H1 (cell line): ENCODE results near the gene SIK3. TPM values are rescaled to one million over a fixed set of nuclear protein-coding genes. Genes with fewer than 3 reads are reported as not detected.
A peak's percentile ranks its signal among the peaks of the same experiment; 100 is the strongest.

ENCODE experiments used
- CTCF ChIA-PET: fragments of 300-600 bp; sonication (Branson Sonifier 250); formaldehyde crosslinking; loops from one replicate; lab custom pipeline; 2021; ENCODE audit not compliant: partially characterized antibody; lab: Charles Lee
- POLR2A ChIA-PET: fragments of 300-600 bp; sonication (Branson Sonifier 250); formaldehyde crosslinking; loops from one replicate; lab custom pipeline; 2021; ENCODE audit warnings: inconsistent platforms; ENCODE audit not compliant: partially characterized antibody; lab: Charles Lee
- DNase-seq, 2 experiments: peaks; one replicate each; pipeline versions ENCODE4 v3.0.0 to v3.0.0-alpha.2; 2010 to 2022; ENCODE audit warnings: low spot score in 2 of 2, low read depth in 1 of 2, mixed read lengths in 1 of 2
- FAIRE-seq: peaks from 2 replicates; lab custom pipeline; 2011; peaks lifted over from hg19 to GRCh38; lab: Jason Lieb, UNC
- H2AFZ ChIP-seq: 2 replicates; pipeline ENCODE4 v1.8.1; 2012; ENCODE audit warnings: low read length, inconsistent platforms
- H2AK5ac ChIP-seq: 2 replicates; pipeline ENCODE4 v1.6.1; 2013; ENCODE audit warnings: low read depth, low read length
- H2BK120ac ChIP-seq: replicated peaks from 2 replicates; pipeline ENCODE3; 2013; ENCODE audit warnings: low read depth, low read length, inconsistent platforms
- H2BK12ac ChIP-seq: 2 replicates; pipeline ENCODE4 v1.6.1; 2013; ENCODE audit warnings: low read depth, low read length
- H2BK15ac ChIP-seq: 2 replicates; pipeline ENCODE4 v1.6.1; 2013; ENCODE audit warnings: low read length
- H2BK20ac ChIP-seq: 2 replicates; pipeline ENCODE4 v1.6.1; 2013; ENCODE audit warnings: low read length
- H2BK5ac ChIP-seq: 2 replicates; pipeline ENCODE4 v1.6.1; 2013; ENCODE audit warnings: low read depth, low read length
- H3K14ac ChIP-seq: 2 replicates; pipeline ENCODE4 v1.6.1; 2013; ENCODE audit warnings: inconsistent platforms; ENCODE audit not compliant: insufficient read length
- H3K18ac ChIP-seq: 2 replicates; pipeline ENCODE4 v1.6.1; 2013; ENCODE audit warnings: low read length; ENCODE audit errors: extremely low read depth
- H3K23ac ChIP-seq: 2 replicates; pipeline ENCODE4 v1.6.1; 2013; ENCODE audit warnings: inconsistent platforms; ENCODE audit not compliant: insufficient read length
- H3K23me2 ChIP-seq: 2 replicates; pipeline ENCODE4 v1.6.1; 2013; ENCODE audit warnings: low read depth, low read length
- H3K27ac ChIP-seq: 2 replicates; pipeline ENCODE4 v1.6.1; 2011; ENCODE audit warnings: low read depth, low read length, inconsistent platforms
- H3K27me3 ChIP-seq, 4 experiments: replicated peaks in 1 of 4; 1 replicate in 1 of 4; 2 replicates in 3 of 4; pipeline versions ENCODE4 v1.6.1 to v1.8.1; 2011 to 2013; ENCODE audit warnings: low read length in 3 of 4, mild to moderate bottlenecking in 3 of 4, inconsistent platforms in 2 of 4, mixed read lengths in 2 of 4, moderate library complexity in 1 of 4; ENCODE audit not compliant: control insufficient read depth in 3 of 4, insufficient read depth in 3 of 4; ENCODE audit errors: extremely low read depth in 1 of 4
- H3K36me3 ChIP-seq, 4 experiments: 2 replicates each; pipeline versions ENCODE4 v1.6.1 to v1.8.1; 2011 to 2013; ENCODE audit warnings: mild to moderate bottlenecking in 4 of 4, low read length in 3 of 4, moderate library complexity in 2 of 4, control low read depth in 1 of 4, inconsistent platforms in 1 of 4; ENCODE audit not compliant: insufficient read depth in 4 of 4, control insufficient read depth in 2 of 4
- H3K4ac ChIP-seq: replicated peaks from 2 replicates; pipeline ENCODE3; 2013; ENCODE audit warnings: low read length, low read depth, mixed read lengths, inconsistent platforms; ENCODE audit not compliant: insufficient read length
- H3K4me1 ChIP-seq, 4 experiments: replicated peaks in 1 of 4; 1 replicate in 1 of 4; 2 replicates in 3 of 4; pipeline versions ENCODE4 v1.6.1 to v1.8.1; 2011 to 2013; ENCODE audit warnings: low read length in 3 of 4, inconsistent platforms in 2 of 4, mixed read lengths in 1 of 4; ENCODE audit not compliant: insufficient read depth in 4 of 4, control insufficient read depth in 3 of 4
- H3K4me2 ChIP-seq, 2 experiments: 2 replicates each; pipeline versions ENCODE4 v1.6.1 to v1.8.1; 2011 to 2013; ENCODE audit warnings: low read depth in 2 of 2, low read length in 2 of 2, control low read depth in 1 of 2, inconsistent platforms in 1 of 2, mild to moderate bottlenecking in 1 of 2; ENCODE audit not compliant: insufficient read depth in 1 of 2
- H3K4me3 ChIP-seq, 4 experiments: fragments of 200-600, 300-600 bp in 1 of 4; sonication (generic), shearing (Covaris generic), sonication (Bioruptor Twin) in 1 of 4; 2 replicates each; pipeline versions ENCODE4 v1.5.1 to v1.8.1; 2011 to 2016; ENCODE audit warnings: low read length in 4 of 4, low read depth in 3 of 4, control low read depth in 2 of 4, inconsistent platforms in 2 of 4, mild to moderate bottlenecking in 2 of 4, mixed read lengths in 1 of 4, moderate library complexity in 1 of 4; ENCODE audit not compliant: insufficient read depth in 2 of 4; ENCODE audit errors: extremely low read depth in 1 of 4
- H3K56ac ChIP-seq: replicated peaks from 2 replicates; pipeline ENCODE3; 2013; ENCODE audit warnings: low read depth, mild to moderate bottlenecking, mixed read lengths, low read length, inconsistent platforms; ENCODE audit not compliant: insufficient read length
- H3K79me1 ChIP-seq: 2 replicates; pipeline ENCODE4 v1.6.1; 2013; ENCODE audit warnings: low read depth, low read length, control low read depth
- H3K79me2 ChIP-seq, 2 experiments: 2 replicates each; pipeline versions ENCODE4 v1.6.1 to v1.8.1; 2012 to 2013; ENCODE audit warnings: low read length in 2 of 2, mild to moderate bottlenecking in 2 of 2, inconsistent platforms in 1 of 2; ENCODE audit not compliant: insufficient read depth in 2 of 2, control insufficient read depth in 1 of 2
- H3K9ac ChIP-seq, 4 experiments: replicated peaks in 1 of 4; 1 replicate in 1 of 4; 2 replicates in 3 of 4; pipeline versions ENCODE4 v1.6.1 to v1.8.1; 2011 to 2013; ENCODE audit warnings: low read depth in 3 of 4, low read length in 3 of 4, control low read depth in 2 of 4, mild to moderate bottlenecking in 2 of 4, moderate library complexity in 2 of 4, inconsistent platforms in 1 of 4; ENCODE audit errors: extremely low read depth in 1 of 4
- H3K9me3 ChIP-seq, 2 experiments: 2 replicates each; pipeline versions ENCODE4 v1.6.1 to v1.8.1; 2012 to 2013; ENCODE audit warnings: mild to moderate bottlenecking in 2 of 2, moderate library complexity in 2 of 2, control low read depth in 1 of 2, inconsistent platforms in 1 of 2, low read depth in 1 of 2, low read length in 1 of 2, mixed read lengths in 1 of 2; ENCODE audit not compliant: insufficient read depth in 2 of 2
- H4K20me1 ChIP-seq, 2 experiments: replicated peaks in 1 of 2; 2 replicates each; pipeline versions ENCODE3 to v1.8.1; 2011 to 2013; ENCODE audit warnings: inconsistent platforms in 2 of 2, low read length in 2 of 2, mild to moderate bottlenecking in 1 of 2; ENCODE audit not compliant: insufficient read depth in 2 of 2, control insufficient read depth in 1 of 2
- H4K5ac ChIP-seq: 2 replicates; pipeline ENCODE4 v1.6.1; 2013; ENCODE audit warnings: low read length, low read depth, mixed read lengths, inconsistent platforms; ENCODE audit not compliant: insufficient read length
- H4K8ac ChIP-seq: 2 replicates; pipeline ENCODE4 v1.8.0; 2013; ENCODE audit warnings: mild to moderate bottlenecking, moderate library complexity, low read length, inconsistent platforms; ENCODE audit not compliant: insufficient read depth; ENCODE audit errors: extremely low read depth
- H4K91ac ChIP-seq: replicated peaks from 2 replicates; pipeline ENCODE3; 2013; ENCODE audit warnings: low read length, mixed read lengths, inconsistent platforms; ENCODE audit not compliant: insufficient read length
- CHD2 ChIP-seq: IDR thresholded peaks from 2 replicates; pipeline ENCODE4 v1.6.1; 2012; ENCODE audit warnings: low read length, improper control_type of control experiment
- EGR1 ChIP-seq: IDR thresholded peaks from 2 replicates; pipeline ENCODE4 v1.6.1; 2011; ENCODE audit warnings: low read depth, low read length, borderline replicate concordance
- MAFK ChIP-seq: IDR thresholded peaks from 2 replicates; pipeline ENCODE4 v1.6.1; 2012; ENCODE audit warnings: low read depth, mild to moderate bottlenecking, improper control_type of control experiment, low read length
- NRF1 ChIP-seq: IDR thresholded peaks from 2 replicates; pipeline ENCODE4 v1.6.1; 2011; ENCODE audit warnings: mild to moderate bottlenecking, low read depth, low read length, improper control_type of control experiment
- POU5F1 ChIP-seq: IDR thresholded peaks from 2 replicates; pipeline ENCODE4 v1.6.1; 2011; ENCODE audit warnings: low read depth, mild to moderate bottlenecking, low read length, moderate library complexity
- TAF1 ChIP-seq: IDR thresholded peaks from 2 replicates; pipeline ENCODE4 v1.6.1; 2011; ENCODE audit warnings: mild to moderate bottlenecking, low read depth, low read length
- WGBS, 2 experiments: shearing (Covaris generic) in 1 of 2; methylation state at CpG; one replicate each; pipeline versions ENCODE4 v1.1.6 to v1.1.7; 2013 to 2015; ENCODE audit warnings: low lambda C conversion rate in 2 of 2, mixed read lengths in 2 of 2, inconsistent platforms in 1 of 2, low coverage in 1 of 2, missing lambda C conversion rate in 1 of 2; ENCODE audit not compliant: insufficient replicate concordance in 2 of 2, insufficient coverage in 1 of 2, insufficient read length in 1 of 2; ENCODE audit errors: extremely low coverage in 1 of 2, missing lambda C conversion rate in 1 of 2; 5-methylcytosine and 5-hydroxymethylcytosine counted together
- polyA plus RNA-seq, 7 experiments: library from polyadenylated mRNA; depleted of rRNA in 3 of 7; stranded (reverse) in 5 of 7; unstranded in 2 of 7; fragments of >200 nt in 5 of 7; fragments of 200-250 nt in 2 of 7; gene quantifications; 1 replicate in 5 of 7; 2 replicates in 1 of 7; 4 replicates in 1 of 7; pipeline versions ENCODE4 v1.2.1 to v1.2.3, GENCODE V29; 2011 to 2013; ENCODE audit warnings: missing spikeins in 2 of 7, mixed read lengths in 2 of 7
- total RNA-seq: library from RNA; stranded (reverse); fragmentation: NEBNext Ultra II Directional; extraction: Animal tissue kit (Norgen Biotek cat#: 25700); gene quantifications from 2 replicates; pipeline ENCODE4 v1.2.1, GENCODE V29; 2021

The SIK3 gene
- total and polyA plus RNA-seq, 2 of the 8 experiments (the other 6 are each of a cell fraction or from before 2014, with no cell fraction given): 19.9 to 32.1 TPM

DNA sequence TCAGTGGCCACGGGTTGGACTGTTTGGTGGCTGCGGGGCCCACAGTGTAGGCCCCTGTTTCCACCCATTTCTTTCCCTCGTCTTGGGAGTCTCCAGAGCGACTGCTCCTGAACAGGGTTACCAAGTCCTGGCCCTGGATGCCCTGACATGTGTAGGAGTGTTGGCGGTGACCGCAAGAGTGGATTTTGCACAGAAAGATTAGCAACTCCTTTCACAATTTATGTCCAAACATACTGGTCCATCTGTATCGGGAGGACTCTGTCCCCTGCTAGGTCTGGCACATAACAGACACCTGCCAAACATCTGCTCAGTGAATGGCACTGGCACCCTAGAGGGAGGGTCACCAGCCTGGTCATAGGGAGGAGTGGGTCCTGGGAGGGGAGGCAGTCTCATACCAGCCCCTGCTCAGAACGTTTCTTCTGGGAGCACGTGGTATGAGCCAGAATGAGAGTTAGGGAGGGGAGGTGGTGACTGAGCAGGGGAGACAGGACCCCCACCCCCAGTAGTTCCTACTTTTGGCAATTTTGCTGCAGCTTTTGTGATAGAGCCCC is 257.4 kb downstream of the SIK3 start:
- Histone ChIP-seq H3K36me3 (peaks cover 4 to 17% (median 11%) of the 10 kb centered on the region in 4 experiments; a peak in 7 of 8 replicates), H3K18ac (no peak overlapping the region), H2BK15ac (no peak overlapping the region), H3K14ac (no peak overlapping the region), H4K5ac (no peak overlapping the region), H2AK5ac (no peak overlapping the region), H3K27me3 (0 out of 7 replicates have a peak, but pooled peaks cover 0 to 5% (median 0%) of the 10 kb centered on the region in 4 experiments), H2BK20ac (no peak overlapping the region), H3K23me2 (peaks cover under 1% of the 10 kb centered on the region; the same call in 1 of the 2 replicates), H3K27ac (no peak overlapping the region), H2BK120ac (no peak overlapping the region), H3K79me2 (no peaks in the 10 kb centered on the region), H3K4me2 (no peak overlapping the region), H4K91ac (no peak overlapping the region), H3K23ac (no peak overlapping the region), H3K79me1 (no peaks in the 10 kb centered on the region), H2AFZ (no peak overlapping the region), H3K9ac (0 out of 7 replicates have a peak overlapping the region, but pooled peaks of 1 of the 4 experiments have one; percentile 19), H3K4me1 (peaks cover 0 to 11% (median under 1%) of the 10 kb centered on the region in 4 experiments; a peak in 5 of 7 replicates), H3K4ac (no peak overlapping the region), H4K8ac (no peak overlapping the region), H2BK12ac (no peak overlapping the region), H4K20me1 (no peaks in the 10 kb centered on the region), H3K9me3 (no peaks in the 10 kb centered on the region), H3K4me3 (no peak overlapping the region), H3K56ac (no peak overlapping the region), H2BK5ac (no peak overlapping the region)
- DNase-seq (no peak), FAIRE-seq (no peak)
- 82% methylated on average over 9 of the region's 9 CpGs; no CpG with 5 or more reads in 1 of the 2 experiments for WGBS, 2 experiments
- TF ChIP-seq MAFK: no peak
- TF ChIP-seq POU5F1: no peak
- TF ChIP-seq CHD2: no peak
- TF ChIP-seq EGR1: no peak
- TF ChIP-seq NRF1: no peak
- no peak for TF ChIP-seq TAF1
- POLR2A ChIA-PET: interaction anchor here (0.5 to 1.3 kb wide), 4 partner anchors 145 to 303 kb away, joined by 3 read pairs; partner anchors contain the start of genes PAFAH1B2 and SIK3
- CTCF ChIA-PET: interaction anchor here (0.8 to 12.2 kb wide), 12 partner anchors 8 to 356 kb away, joined by 3 to 237 read pairs (median 4); partner anchors contain the start of genes APOA4, APOA5 and ZPR1
